Cardiac muscle cell (in vitro differentiated cells and primary cell): ENCODE data around the gene NPPA. TPM values are rescaled to one million over a fixed set of nuclear protein-coding genes. Genes with fewer than 3 reads are reported as not detected.

Experiments used
- DNase-seq, 2 donors: peaks; one replicate each; pipeline versions ENCODE4 v3.0.0 to v3.0.0-alpha.2; 2010 to 2017; ENCODE audit warnings: low read depth in 1 of 2, low spot score in 1 of 2
- H3K27ac ChIP-seq: fragments of 200-600 bp; sonication (generic); 2 replicates; pipeline ENCODE4 v1.5.1; 2016
- H3K27me3 ChIP-seq: fragments of 200-600 bp; sonication (generic); 2 replicates; pipeline ENCODE4 v1.6.0; 2016; ENCODE audit warnings: control low read depth
- H3K36me3 ChIP-seq: fragments of 200-600 bp; sonication (generic); 2 replicates; pipeline ENCODE4 v1.5.1; 2016; ENCODE audit warnings: control low read depth
- H3K4me1 ChIP-seq: fragments of 200-600 bp; sonication (generic); 2 replicates; pipeline ENCODE4 v1.8.1; 2017; ENCODE audit warnings: low read depth, mild to moderate bottlenecking, mixed run types
- H3K4me3 ChIP-seq: fragments of 200-600 bp; sonication (generic); 2 replicates; pipeline ENCODE4 v1.5.1; 2016; ENCODE audit warnings: mild to moderate bottlenecking
- H3K9me3 ChIP-seq: fragments of 200-600 bp; sonication (generic); 2 replicates; pipeline ENCODE4 v1.5.1; 2017; ENCODE audit warnings: low read depth, mild to moderate bottlenecking, control low read depth
- CTCF ChIP-seq: IDR thresholded peaks from 2 replicates; pipeline ENCODE4 v1.5.1; 2012; ENCODE audit warnings: low read depth, mild to moderate bottlenecking, low read length
- polyA plus RNA-seq: library from polyadenylated mRNA; unstranded; fragments of >200 nt; fragmentation: Nextera tagmentation; extraction: Ambion mirVana; gene quantifications from 2 replicates; pipeline ENCODE4 v1.2.1, GENCODE V29; 2016
- total RNA-seq: library from RNA; depleted of rRNA; stranded (reverse); fragments of >200 nt; gene quantifications from 2 replicates; pipeline ENCODE4 v1.2.3, GENCODE V29; 2016

Gene NPPA
- total and polyA plus RNA-seq, 2 experiments from 2014 or later: 57.5 to 601 TPM

DNA sequence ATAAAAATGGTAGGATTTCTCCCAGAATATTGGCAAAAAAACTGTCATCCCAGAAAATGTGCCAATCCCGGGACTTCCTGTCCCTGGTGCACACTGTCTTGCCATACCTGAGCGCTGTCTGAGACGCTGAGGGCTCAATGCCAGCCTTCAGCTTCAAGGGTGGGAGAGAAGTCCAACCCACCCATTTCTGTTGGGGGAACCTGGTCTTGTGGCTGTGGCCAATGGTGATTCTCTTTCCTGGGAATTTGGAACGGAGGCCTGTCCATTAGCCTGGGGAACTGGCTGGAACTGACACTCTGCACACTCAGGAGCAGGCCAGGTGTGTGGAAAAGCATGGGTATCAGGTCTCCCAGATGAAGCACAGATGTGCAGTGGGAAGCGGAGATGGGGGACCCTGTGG, 48.5 kb downstream of the NPPA start:
- Histone ChIP-seq H3K27ac (no peak overlapping the region), H3K27me3 (no peaks in the 10 kb centered on the region), H3K9me3 (no peaks in the 10 kb centered on the region), H3K36me3 (peaks cover 23% of the 10 kb centered on the region), H3K4me1 (peaks cover 13% of the 10 kb centered on the region), H3K4me3 (no peak overlapping the region)
- TF ChIP-seq CTCF: no peak
- no peak for DNase-seq

DNA sequence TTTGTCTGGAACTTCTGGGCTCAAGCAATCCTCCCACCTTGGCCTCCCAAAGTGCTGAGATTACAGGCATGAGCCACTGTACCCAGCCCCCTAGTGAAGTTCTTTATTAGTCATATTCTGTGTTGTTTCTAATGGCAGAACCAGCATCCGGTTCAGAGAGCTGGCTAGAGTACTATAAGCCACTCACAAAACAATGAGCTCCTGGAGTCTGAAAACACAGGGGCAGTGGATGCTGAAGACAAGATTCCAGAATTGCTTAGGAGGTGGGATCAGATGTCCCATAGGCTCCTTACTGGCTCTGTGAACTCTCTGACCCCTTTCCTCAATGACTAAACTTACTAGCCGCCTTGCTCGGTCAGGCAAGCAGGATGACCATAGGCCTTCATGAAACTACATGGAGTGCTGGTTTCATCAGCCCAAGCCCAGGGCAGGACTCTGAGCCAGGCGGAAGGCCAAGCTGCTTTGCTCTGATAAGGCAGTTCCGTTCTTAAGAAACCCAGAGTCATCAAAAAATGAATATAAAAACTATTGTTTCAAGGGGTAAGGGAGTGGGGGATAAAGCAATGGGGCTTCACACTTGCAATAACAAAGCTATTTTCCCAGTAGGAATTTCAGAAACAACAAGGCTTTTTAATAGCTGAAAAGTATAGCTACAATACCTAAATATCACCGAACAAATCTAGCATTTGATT, 49.9 kb downstream of the NPPA start:
- no peaks in the 10 kb centered on the region for H3K27me3 ChIP-seq
- peak in 1 of 2 donors; percentile 98 for DNase-seq
- H3K36me3 ChIP-seq: peaks cover 30% of the 10 kb centered on the region
- H3K27ac ChIP-seq: no peak overlapping the region
- no peaks in the 10 kb centered on the region for H3K9me3 ChIP-seq
- TF ChIP-seq CTCF: no peak
- no peak overlapping the region for H3K4me3 ChIP-seq
- H3K4me1 ChIP-seq: peaks cover 11% of the 10 kb centered on the region

GRCh38 chr1:11796036-11796828, 51.4 kb downstream of the NPPA start:
- DNase-seq: peak in 1 of 2 donors; percentile 65
- TF ChIP-seq CTCF: no peak

More at GRCh38 chr1:11796036-11796828, 51.4 kb downstream of the NPPA start:
- H3K27ac ChIP-seq: no peak overlapping the region
- H3K4me1 ChIP-seq: peaks cover 17% of the 10 kb centered on the region
- no peaks in the 10 kb centered on the region for H3K27me3 ChIP-seq
- H3K4me3 ChIP-seq: no peak overlapping the region
- no peaks in the 10 kb centered on the region for H3K9me3 ChIP-seq
- H3K36me3 ChIP-seq: peaks cover 30% of the 10 kb centered on the region

Other genes with a start within 250 kb of the NPPA start
- gene FBXO2, start 193.4 kb downstream of the NPPA start, total RNA-seq: 15.8 and 20.9 TPM in 2 replicates
- gene FBXO2, start 193.4 kb downstream of the NPPA start, polyA plus RNA-seq: 28.3 and 29.8 TPM in 2 replicates
- 53.0 and 58.8 TPM in 2 replicates for gene FBXO44, start 192.9 kb downstream of the NPPA start, total RNA-seq
- gene FBXO44, start 192.9 kb downstream of the NPPA start, polyA plus RNA-seq: 43.6 and 57.0 TPM in 2 replicates
- 9.2 and 9.4 TPM in 2 replicates for gene FBXO6, start 183.6 kb downstream of the NPPA start, total RNA-seq
- gene FBXO6, start 183.6 kb downstream of the NPPA start, polyA plus RNA-seq: 10.3 and 15.0 TPM in 2 replicates
- 92.7 and 102 TPM in 2 replicates for gene MAD2L2, start 166.6 kb downstream of the NPPA start, total RNA-seq
- 115 and 148 TPM in 2 replicates for gene MAD2L2, start 166.6 kb downstream of the NPPA start, polyA plus RNA-seq
- gene DRAXIN, start 156.1 kb downstream of the NPPA start, total RNA-seq: 0.25 and 0.36 TPM in 2 replicates
- gene DRAXIN, start 156.1 kb downstream of the NPPA start, polyA plus RNA-seq: 0.27 TPM in 1 of 2 replicates, not detected in the other
- 56.7 and 58.6 TPM in 2 replicates for gene AGTRAP, start 111.6 kb downstream of the NPPA start, total RNA-seq
- 81.4 and 94.0 TPM in 2 replicates for gene AGTRAP, start 111.6 kb downstream of the NPPA start, polyA plus RNA-seq
- 0.14 and 1.4 TPM in 2 replicates for gene C1orf167, start 85.6 kb downstream of the NPPA start, total RNA-seq
- 0.44 and 1.00 TPM in 2 replicates for gene C1orf167, start 85.6 kb downstream of the NPPA start, polyA plus RNA-seq
- 54.7 and 64.0 TPM in 2 replicates for gene MTHFR, start 41.8 kb downstream of the NPPA start, total RNA-seq
- gene MTHFR, start 41.8 kb downstream of the NPPA start, polyA plus RNA-seq: 29.0 and 37.5 TPM in 2 replicates
- gene CLCN6, start 41.6 kb downstream of the NPPA start, total RNA-seq: 22.5 and 27.8 TPM in 2 replicates
- 15.8 and 31.8 TPM in 2 replicates for gene CLCN6, start 41.6 kb downstream of the NPPA start, polyA plus RNA-seq
- gene NPPB, start 11.2 kb upstream of the NPPA start, total RNA-seq: 18.9 and 192 TPM in 2 replicates
- gene NPPB, start 11.2 kb upstream of the NPPA start, polyA plus RNA-seq: 30.8 and 188 TPM in 2 replicates
- gene KIAA2013, start 78.6 kb upstream of the NPPA start, total RNA-seq: 98.0 and 112 TPM in 2 replicates
- gene KIAA2013, start 78.6 kb upstream of the NPPA start, polyA plus RNA-seq: 100 and 115 TPM in 2 replicates
- 158 and 185 TPM in 2 replicates for gene PLOD1, start 86.9 kb upstream of the NPPA start, total RNA-seq
- 149 and 167 TPM in 2 replicates for gene PLOD1, start 86.9 kb upstream of the NPPA start, polyA plus RNA-seq
- gene MFN2, start 132.7 kb upstream of the NPPA start, total RNA-seq: 86.7 and 89.7 TPM in 2 replicates
- 82.6 and 83.8 TPM in 2 replicates for gene MFN2, start 132.7 kb upstream of the NPPA start, polyA plus RNA-seq
- gene MIIP, start 171.7 kb upstream of the NPPA start, total RNA-seq: 29.6 and 30.1 TPM in 2 replicates
- 30.8 and 39.9 TPM in 2 replicates for gene MIIP, start 171.7 kb upstream of the NPPA start, polyA plus RNA-seq
- 0.06 TPM in 1 of 2 replicates, not detected in the other for gene TNFRSF8, start 215.5 kb upstream of the NPPA start, total RNA-seq
- gene TNFRSF8, start 215.5 kb upstream of the NPPA start, polyA plus RNA-seq: 0.11 TPM in 1 of 2 replicates, not detected in the other